Endothelial cell of umbilical vein (primary cell): Measurements from ENCODE around the gene TFCP2.

Experiments used
- CTCF ChIP-seq, 2 donors: IDR thresholded peaks; 1 replicate in 1 of 2; 2 replicates in 1 of 2; pipeline ENCODE4 v1.5.1; 2011; ENCODE audit warnings: low read length in 2 of 2, mild to moderate bottlenecking in 2 of 2, moderate library complexity in 2 of 2, control low read depth in 1 of 2, inconsistent platforms in 1 of 2, low read depth in 1 of 2; ENCODE audit not compliant: insufficient read depth in 1 of 2; ENCODE audit errors: extremely low read depth in 1 of 2
- EZH2 ChIP-seq: IDR thresholded peaks from 2 replicates; pipeline ENCODE4 v1.6.1; 2012; ENCODE audit warnings: borderline replicate concordance, low read depth, mild to moderate bottlenecking, moderate library complexity, low read length, inconsistent platforms; ENCODE audit not compliant: severe bottlenecking
- MAX ChIP-seq: IDR thresholded peaks from 2 replicates; pipeline ENCODE4 v1.6.1; 2011; ENCODE audit not compliant: insufficient read depth, insufficient read length

GRCh38 chr12:51195841-51196240 lies 22.9 kb upstream of the TFCP2 start:
- TF ChIP-seq EZH2 (no peak), CTCF (IDR thresholded peaks at IDR 0.05; ENCODE audit: extremely low read depth in 1 of 2, insufficient read depth in 1 of 2, low read depth in 1 of 2, low read length in 2 of 2) (no peak), MAX (no peak)
